LNCaP clone FGC (cell line): ENCODE data around the gene CDC20B.

Source experiments
- DNase-seq: peaks from one replicate; pipeline ENCODE4 v3.0.0-alpha.2; 2011; ENCODE audit warnings: low read depth
- H3K4me3 ChIP-seq: 2 replicates; pipeline ENCODE4 v1.5.1; 2011; ENCODE audit warnings: mild to moderate bottlenecking, low read depth, low read length, control low read depth
- TF ChIP-seq, protein P1 (sequence below): IDR thresholded peaks from 2 replicates; pipeline ENCODE4 v1.5.1; 2012; ENCODE audit warnings: mild to moderate bottlenecking; ENCODE audit not compliant: control insufficient read depth, insufficient read depth; ENCODE audit errors: extremely low read depth

The CDC20B gene

DNA sequence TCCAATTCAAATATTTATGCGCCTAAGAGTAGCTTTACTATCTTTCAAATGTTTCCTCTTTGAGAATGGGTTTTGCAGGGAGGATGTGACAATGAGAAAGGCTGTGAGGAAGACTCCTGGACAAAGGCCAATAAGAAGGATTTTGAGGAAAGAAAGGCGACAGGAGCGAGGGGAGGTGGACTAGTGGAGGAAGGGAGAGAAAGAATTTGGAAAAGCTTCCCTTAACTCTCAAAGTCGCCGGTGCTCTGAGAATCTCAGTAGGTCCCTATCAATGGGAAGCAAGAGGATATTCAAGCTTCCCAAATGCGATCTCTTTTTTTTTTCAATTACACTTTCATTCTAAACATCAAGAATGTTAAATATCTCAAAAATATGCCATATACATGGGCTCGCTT lies 2.8 kb upstream of the CDC20B start:
- H3K4me3 ChIP-seq, result peak overlapping the region; percentile 37
- TF ChIP-seq, protein P1, sequence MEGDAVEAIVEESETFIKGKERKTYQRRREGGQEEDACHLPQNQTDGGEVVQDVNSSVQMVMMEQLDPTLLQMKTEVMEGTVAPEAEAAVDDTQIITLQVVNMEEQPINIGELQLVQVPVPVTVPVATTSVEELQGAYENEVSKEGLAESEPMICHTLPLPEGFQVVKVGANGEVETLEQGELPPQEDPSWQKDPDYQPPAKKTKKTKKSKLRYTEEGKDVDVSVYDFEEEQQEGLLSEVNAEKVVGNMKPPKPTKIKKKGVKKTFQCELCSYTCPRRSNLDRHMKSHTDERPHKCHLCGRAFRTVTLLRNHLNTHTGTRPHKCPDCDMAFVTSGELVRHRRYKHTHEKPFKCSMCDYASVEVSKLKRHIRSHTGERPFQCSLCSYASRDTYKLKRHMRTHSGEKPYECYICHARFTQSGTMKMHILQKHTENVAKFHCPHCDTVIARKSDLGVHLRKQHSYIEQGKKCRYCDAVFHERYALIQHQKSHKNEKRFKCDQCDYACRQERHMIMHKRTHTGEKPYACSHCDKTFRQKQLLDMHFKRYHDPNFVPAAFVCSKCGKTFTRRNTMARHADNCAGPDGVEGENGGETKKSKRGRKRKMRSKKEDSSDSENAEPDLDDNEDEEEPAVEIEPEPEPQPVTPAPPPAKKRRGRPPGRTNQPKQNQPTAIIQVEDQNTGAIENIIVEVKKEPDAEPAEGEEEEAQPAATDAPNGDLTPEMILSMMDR, result no peak
- DNase-seq, result no peak

DNA sequence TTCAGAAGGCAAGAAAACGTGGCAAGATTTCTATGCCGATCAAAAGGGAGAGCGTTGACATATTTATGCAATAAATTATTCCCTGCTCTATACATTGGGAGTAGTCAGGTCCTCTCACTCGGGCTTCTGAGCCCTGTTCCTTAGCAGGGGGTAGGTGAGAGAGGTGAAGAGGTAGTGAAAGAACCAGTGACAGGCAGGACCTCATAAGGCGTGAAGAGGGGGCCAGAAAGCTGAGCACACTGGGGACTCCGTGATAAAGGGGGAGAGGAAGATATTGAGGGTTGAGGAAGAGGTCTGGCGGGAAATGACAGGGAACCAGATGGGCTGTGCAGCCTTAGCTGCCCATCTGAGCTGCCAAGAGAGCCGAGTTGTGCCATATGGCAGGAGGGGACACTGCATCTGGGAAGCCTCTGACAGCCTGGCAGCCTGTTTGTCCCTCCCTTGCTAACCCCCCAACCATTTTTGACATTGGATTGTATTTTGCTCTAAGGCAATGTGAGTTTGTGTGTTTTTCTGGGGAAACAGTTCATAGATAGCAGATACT lies 782 bp upstream of the CDC20B start:
- peak overlapping the region; percentile 50 for H3K4me3 ChIP-seq
- no peak for DNase-seq
- TF ChIP-seq, protein P1, result no peak

DNA sequence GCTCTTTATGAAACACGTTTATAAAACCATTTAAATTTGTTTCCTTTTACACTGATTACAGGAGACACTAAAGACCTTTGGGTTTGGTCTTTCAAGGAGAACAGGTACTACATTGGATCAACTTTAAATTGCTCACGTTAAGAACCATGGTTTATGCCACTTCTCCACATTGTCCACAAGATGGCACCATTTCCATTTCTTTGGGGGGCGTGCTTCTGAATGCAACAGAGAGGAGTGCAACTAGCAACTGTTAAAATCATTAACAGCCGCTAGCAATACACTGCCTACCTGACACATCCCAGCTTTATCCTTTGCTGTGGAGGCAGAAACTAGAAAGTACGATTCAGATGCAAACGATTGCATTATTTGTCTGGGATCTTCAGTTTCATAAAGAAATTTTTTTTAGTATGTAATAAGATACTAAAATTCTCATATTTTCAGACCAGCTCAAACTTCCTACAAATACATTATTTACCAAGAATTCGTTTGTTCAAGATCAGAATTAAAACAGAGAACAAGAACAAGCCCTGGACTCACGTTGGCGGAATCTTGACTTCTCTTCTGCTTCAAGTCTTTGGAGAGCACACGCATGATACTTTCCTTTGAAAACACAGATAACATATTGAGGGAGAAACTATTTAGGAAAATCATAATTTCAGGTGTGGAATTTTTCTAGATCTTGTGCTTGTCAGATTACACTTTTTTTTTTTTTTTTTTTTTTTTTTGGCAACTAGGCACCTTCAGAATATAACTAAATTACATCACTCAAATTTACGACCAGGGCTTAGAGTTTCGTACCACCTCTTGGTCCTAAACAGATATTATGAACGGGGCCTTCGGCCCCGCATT lies 702 bp downstream of the CDC20B start:
- DNase-seq, result peak; percentile 70
- peak overlapping the region; percentile 53 for H3K4me3 ChIP-seq
- TF ChIP-seq, protein P1, result peak; percentile 91

DNA sequence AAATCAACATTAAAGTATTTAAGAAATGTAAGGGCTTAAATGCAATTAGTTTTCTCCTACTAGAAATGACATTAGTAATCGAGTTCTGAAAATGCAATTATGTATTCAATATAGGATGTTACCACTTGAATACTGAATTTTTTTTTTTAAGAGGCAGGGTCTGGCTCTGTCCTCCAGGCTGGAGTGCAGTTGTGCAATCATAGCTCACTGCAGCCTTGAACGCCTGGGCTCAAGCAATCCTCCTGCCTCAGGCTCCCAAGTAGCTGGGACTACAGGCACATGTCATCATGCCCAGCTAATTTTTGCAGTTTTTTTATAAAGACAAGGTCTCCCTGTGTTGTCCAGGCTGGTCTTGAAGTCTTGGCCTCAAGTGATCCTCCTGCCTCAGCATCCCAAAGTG lies 1.5 kb downstream of the CDC20B start:
- TF ChIP-seq, protein P1, result no peak
- no peak for DNase-seq
- no peak overlapping the region for H3K4me3 ChIP-seq

DNA sequence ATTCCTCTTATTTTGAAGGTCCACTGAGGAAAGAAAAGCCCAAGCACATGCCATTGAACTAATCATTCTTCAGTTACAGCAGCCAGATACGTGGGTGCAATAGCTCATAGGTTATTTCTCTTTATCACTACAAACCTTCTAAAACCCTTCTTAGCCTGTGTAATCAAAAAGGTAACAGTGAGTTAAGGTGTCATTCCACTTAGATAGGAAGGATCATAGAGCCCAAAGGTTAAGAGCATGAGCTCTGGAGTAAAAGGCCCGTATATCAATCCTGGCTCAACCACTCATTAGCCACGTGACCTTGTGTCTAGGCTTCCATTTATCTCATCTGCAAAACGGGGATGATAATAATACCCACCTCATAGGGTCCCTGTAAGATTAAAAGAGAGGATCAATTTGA lies 10.3 kb downstream of the CDC20B start:
- TF ChIP-seq, protein P1, result no peak
- H3K4me3 ChIP-seq, result no peak overlapping the region
- DNase-seq, result no peak

DNA sequence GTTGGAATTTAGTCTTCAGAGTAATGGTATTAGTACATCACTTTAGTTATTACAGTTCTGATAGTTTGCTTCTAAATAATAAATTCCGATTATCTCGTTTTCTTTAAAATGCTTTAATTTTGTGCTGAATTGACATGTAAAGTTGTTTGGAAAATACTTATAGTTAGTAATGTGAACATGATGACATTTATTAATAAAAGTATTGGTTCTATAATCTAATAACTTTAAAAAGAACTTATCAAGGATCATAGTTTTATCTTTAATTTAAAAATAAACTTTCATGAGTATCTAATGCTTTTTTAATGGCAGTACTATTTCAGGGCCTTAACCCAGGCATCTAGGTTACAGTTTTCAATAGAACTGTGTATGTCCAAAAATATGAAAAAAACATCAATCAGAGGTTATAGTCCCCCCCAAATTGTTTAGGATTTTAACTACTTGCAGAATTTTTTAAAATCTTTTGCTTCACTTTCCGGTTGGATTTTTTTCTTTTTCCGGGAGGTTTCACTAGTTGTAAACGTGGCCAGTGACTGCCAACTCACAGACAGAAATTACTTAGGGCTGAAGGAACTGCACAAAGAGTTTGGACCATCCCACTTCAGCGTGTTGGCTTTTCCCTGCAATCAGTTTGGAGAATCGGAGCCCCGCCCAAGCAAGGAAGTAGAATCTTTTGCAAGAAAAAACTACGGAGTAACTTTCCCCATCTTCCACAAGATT lies 12.3 kb downstream of the CDC20B start:
- DNase-seq, result peak; percentile 42
- TF ChIP-seq, protein P1, result no peak
- H3K4me3 ChIP-seq, result peak overlapping the region; percentile 54
